GM12801 (cell line): ENCODE data around the gene RAD51D.

Experiments
- CTCF ChIP-seq: IDR thresholded peaks from one replicate; pipeline ENCODE4 v1.5.1; 2011; ENCODE audit warnings: control low read depth; ENCODE audit not compliant: insufficient read length; ENCODE audit errors: extremely low read depth

Gene RAD51D

DNA sequence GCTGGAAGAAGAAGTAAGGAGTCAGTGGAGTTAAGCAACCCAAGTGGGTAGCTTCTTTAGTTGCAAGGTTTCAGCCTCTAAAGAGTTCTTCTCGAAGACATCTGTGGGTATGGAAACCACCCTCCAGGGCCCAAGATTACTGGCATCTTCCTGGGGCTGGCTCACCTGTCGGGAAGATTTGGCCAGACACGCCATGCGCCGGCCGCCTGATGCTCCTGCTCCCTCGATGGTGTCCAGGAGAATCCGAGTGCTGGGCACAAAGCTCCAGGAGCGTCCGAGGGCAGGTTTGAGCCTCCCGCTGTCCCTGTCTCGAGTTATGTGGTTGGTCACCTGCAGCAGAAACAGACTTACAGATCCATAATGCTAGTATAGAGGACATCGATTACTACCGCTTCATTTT is 18.6 kb downstream of the RAD51D start:
- no peak for TF ChIP-seq CTCF

- no peak for TF ChIP-seq CTCF
These were observed 19.8 kb downstream of the RAD51D start for GRCh38 chr17:35099908-35100307.

DNA sequence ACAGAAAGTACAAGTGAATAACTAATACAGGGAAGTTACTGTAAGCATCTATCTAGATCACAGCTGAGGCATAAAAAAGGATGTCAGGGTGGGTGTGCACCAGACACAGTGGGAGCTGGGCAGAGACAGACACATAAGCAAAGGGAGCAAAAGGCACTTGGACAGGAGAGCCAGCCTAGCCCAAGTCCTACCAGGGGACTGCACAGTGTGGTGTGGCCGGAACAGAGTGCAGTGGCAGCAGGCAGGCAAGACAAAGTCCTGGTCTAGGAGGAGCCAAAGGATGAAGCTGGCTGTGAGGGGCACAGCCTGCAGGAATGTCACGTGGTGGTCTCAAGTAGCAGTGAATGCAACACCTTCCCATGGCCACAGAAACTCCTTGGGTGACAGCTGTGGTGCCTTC is 21.9 kb downstream of the RAD51D start:
- TF ChIP-seq CTCF, result no peak

- TF ChIP-seq CTCF, result no peak
These were observed 23.9 kb downstream of the RAD51D start for GRCh38 chr17:35095741-35096140.

DNA sequence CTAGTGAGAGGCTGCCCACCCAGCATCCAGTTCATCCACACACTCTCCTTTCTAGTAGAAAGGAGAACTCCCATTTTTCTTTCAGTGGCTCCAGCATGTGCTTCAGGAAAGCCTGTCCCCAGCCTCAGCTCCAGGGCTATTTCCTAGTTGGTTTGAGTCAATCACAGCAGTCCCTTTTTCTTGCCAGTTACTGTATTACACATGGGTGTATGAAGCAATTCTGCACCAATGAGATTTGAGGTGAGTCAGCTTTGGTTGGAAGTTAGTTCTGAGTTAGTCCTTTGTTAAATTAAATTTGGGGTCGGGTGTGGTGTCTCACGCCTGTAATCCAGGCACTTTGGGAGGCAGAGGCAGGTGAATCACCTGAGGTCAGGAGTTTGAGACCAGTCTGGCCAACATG is 24.8 kb downstream of the RAD51D start:
- TF ChIP-seq CTCF, result no peak

- no peak for TF ChIP-seq CTCF
These were observed 29.9 kb downstream of the RAD51D start for GRCh38 chr17:35089586-35090296.

GRCh38 chr17:35088881-35089585 is 30.6 kb downstream of the RAD51D start:
- no peak for TF ChIP-seq CTCF
